Measurements from ENCODE around the gene EIF2AK3. TPM values are rescaled to one million over a fixed set of nuclear protein-coding genes. Genes with fewer than 3 reads are reported as not detected.

The EIF2AK3 gene
- total and polyA plus RNA-seq, 9 donors, result 6.2 to 19.8 (median 18.0) TPM

GRCh38 chr2:88607416-88607815, 19.8 kb downstream of the EIF2AK3 start:
- H3K27me3 ChIP-seq, result no peaks in the 10 kb centered on the region
- 75 to 77% (median 75%) methylated on average over 2 of the region's 2 CpGs for WGBS, 3 donors
- H3K4me1 ChIP-seq (ENCODE audit: insufficient read depth), result no peaks in the 10 kb centered on the region
- no peak for DNase-seq
- H3K9me3 ChIP-seq, result no peaks in the 10 kb centered on the region
- H3K27ac ChIP-seq, result no peak overlapping the region
- H3K4me3 ChIP-seq, result no peak overlapping the region
- intact Hi-C loops (cut with DNase I), result no loop called here
- H3K36me3 ChIP-seq, result no peaks in the 10 kb centered on the region
- TF ChIP-seq POLR2A (IDR thresholded peaks at IDR 0.05), result no peak
- TF ChIP-seq CTCF (IDR thresholded peaks at IDR 0.05), result no peak
- no peak for TF ChIP-seq EP300 (IDR thresholded peaks at IDR 0.05)

GRCh38 chr2:88606371-88607030, 20.8 kb downstream of the EIF2AK3 start:
- Histone ChIP-seq H3K4me3 (no peak overlapping the region), H3K27ac (no peak overlapping the region), H3K27me3 (no peaks in the 10 kb centered on the region), H3K9me3 (no peaks in the 10 kb centered on the region), H3K36me3 (no peaks in the 10 kb centered on the region), H3K4me1 (ENCODE audit: insufficient read depth) (peaks cover under 1% of the 10 kb centered on the region)
- WGBS, 3 donors, result 66 to 72% (median 67%) methylated on average over 3 of the region's 3 CpGs
- intact Hi-C loops (cut with DNase I), result no loop called here
- no peak for DNase-seq
- no peak for TF ChIP-seq EP300 (IDR thresholded peaks at IDR 0.05)
- TF ChIP-seq POLR2A (IDR thresholded peaks at IDR 0.05), result no peak
- no peak for TF ChIP-seq CTCF (IDR thresholded peaks at IDR 0.05)

GRCh38 chr2:88603146-88603545, 24.1 kb downstream of the EIF2AK3 start:
- Histone ChIP-seq H3K9me3 (no peaks in the 10 kb centered on the region), H3K27me3 (no peaks in the 10 kb centered on the region), H3K36me3 (no peaks in the 10 kb centered on the region), H3K4me1 (ENCODE audit: insufficient read depth) (peaks cover 7% of the 10 kb centered on the region), H3K27ac (no peak overlapping the region), H3K4me3 (no peak overlapping the region)
- DNase-seq, result no peak
- no peak for TF ChIP-seq POLR2A (IDR thresholded peaks at IDR 0.05)
- TF ChIP-seq EP300 (IDR thresholded peaks at IDR 0.05), result no peak
- no peak for TF ChIP-seq CTCF (IDR thresholded peaks at IDR 0.05)
- intact Hi-C loops (cut with DNase I), result no loop called here
- 43 to 71% (median 69%) methylated on average over 4 of the region's 4 CpGs for WGBS, 3 donors

GRCh38 chr2:88602022-88602421, 25.2 kb downstream of the EIF2AK3 start:
- H3K27ac ChIP-seq, result no peak overlapping the region
- TF ChIP-seq POLR2A (IDR thresholded peaks at IDR 0.05) (no peak), EP300 (IDR thresholded peaks at IDR 0.05) (no peak), CTCF (IDR thresholded peaks at IDR 0.05) (no peak)
- H3K4me1 ChIP-seq (ENCODE audit: insufficient read depth), result peaks cover 7% of the 10 kb centered on the region
- DNase-seq, result no peak
- H3K9me3 ChIP-seq, result no peaks in the 10 kb centered on the region
- no peak overlapping the region for H3K4me3 ChIP-seq
- intact Hi-C loops (cut with DNase I), result no loop called here
- WGBS, 3 donors, result 79 to 89% (median 84%) methylated on average over 4 of the region's 4 CpGs
- no peaks in the 10 kb centered on the region for H3K36me3 ChIP-seq
- no peaks in the 10 kb centered on the region for H3K27me3 ChIP-seq

Measured in ovary (tissue), 9 donors.